Neuronal stem cell (in vitro differentiated cells): Measurements from ENCODE around the gene RGS7BP.

Experiments
- DNase-seq: peaks from one replicate; pipeline ENCODE4 v3.0.0-alpha.2; 2013; ENCODE audit warnings: low spot score
- H2AFZ ChIP-seq: one replicate; pipeline ENCODE4 v1.6.1; 2013; ENCODE audit warnings: mild to moderate bottlenecking, low read length, inconsistent platforms
- H2AK5ac ChIP-seq: 2 replicates; pipeline ENCODE4 v1.6.1; 2013; ENCODE audit warnings: low read depth, mild to moderate bottlenecking, inconsistent platforms, low read length, moderate library complexity, mixed read lengths
- H2BK120ac ChIP-seq: 2 replicates; pipeline ENCODE4 v1.6.1; 2013; ENCODE audit warnings: low read depth, mild to moderate bottlenecking, inconsistent platforms, low read length, moderate library complexity, mixed read lengths
- H2BK12ac ChIP-seq: one replicate; pipeline ENCODE4 v1.6.1; 2013; ENCODE audit warnings: low read length, inconsistent platforms
- H2BK15ac ChIP-seq: 2 replicates; pipeline ENCODE4 v1.6.1; 2013; ENCODE audit warnings: mild to moderate bottlenecking, low read length, inconsistent platforms, mixed read lengths
- H2BK5ac ChIP-seq: one replicate; pipeline ENCODE4 v1.6.1; 2013; ENCODE audit warnings: inconsistent platforms, mild to moderate bottlenecking, low read length, moderate library complexity
- H3K14ac ChIP-seq: one replicate; pipeline ENCODE4 v1.6.1; 2013; ENCODE audit warnings: low read length, inconsistent platforms
- H3K18ac ChIP-seq: 2 replicates; pipeline ENCODE4 v1.6.1; 2013; ENCODE audit warnings: low read length, inconsistent platforms
- H3K23ac ChIP-seq: 2 replicates; pipeline ENCODE4 v1.6.1; 2013; ENCODE audit warnings: low read depth, mild to moderate bottlenecking, mixed read lengths, low read length, inconsistent platforms; ENCODE audit not compliant: poor library complexity
- H3K27ac ChIP-seq: replicated peaks from 3 replicates; pipeline ENCODE4 v1.5.1; 2013; ENCODE audit warnings: low read length, inconsistent platforms
- H3K27me3 ChIP-seq, 3 experiments: 2 replicates each; pipeline ENCODE4 v1.6.1; 2013; ENCODE audit warnings: low read length in 3 of 3, mild to moderate bottlenecking in 2 of 3, inconsistent platforms in 1 of 3, low read depth in 1 of 3, mixed read lengths in 1 of 3, moderate library complexity in 1 of 3; ENCODE audit not compliant: control insufficient read depth in 3 of 3, insufficient read depth in 3 of 3
- H3K36me3 ChIP-seq, 2 donors: replicated peaks in 1 of 2; 2 replicates each; pipeline ENCODE4 v1.6.1; 2013; ENCODE audit warnings: low read length in 2 of 2; ENCODE audit not compliant: control insufficient read depth in 2 of 2, insufficient read depth in 2 of 2
- H3K4ac ChIP-seq: 2 replicates; pipeline ENCODE4 v1.6.1; 2013; ENCODE audit warnings: inconsistent platforms, mild to moderate bottlenecking, low read length, moderate library complexity
- H3K4me1 ChIP-seq, 2 donors: 1 replicate in 1 of 2; 2 replicates in 1 of 2; pipeline ENCODE4 v1.6.1; 2013; ENCODE audit warnings: low read length in 2 of 2, low read depth in 1 of 2; ENCODE audit not compliant: control insufficient read depth in 2 of 2, insufficient read depth in 1 of 2
- H3K4me2 ChIP-seq: one replicate; pipeline ENCODE4 v1.6.1; 2013; ENCODE audit warnings: mild to moderate bottlenecking, low read length, inconsistent platforms; ENCODE audit not compliant: insufficient read depth, poor library complexity, severe bottlenecking
- H3K4me3 ChIP-seq, 2 donors: 2 replicates each; pipeline ENCODE4 v1.5.1; 2013; ENCODE audit warnings: low read length in 2 of 2, mild to moderate bottlenecking in 2 of 2, inconsistent platforms in 1 of 2, moderate library complexity in 1 of 2
- H3K79me1 ChIP-seq: one replicate; pipeline ENCODE4 v1.6.1; 2013; ENCODE audit warnings: low read depth, mild to moderate bottlenecking, inconsistent platforms, low read length, moderate library complexity
- H3K9ac ChIP-seq: one replicate; pipeline ENCODE4 v1.6.1; 2013; ENCODE audit warnings: mild to moderate bottlenecking, low read depth, low read length, inconsistent platforms; ENCODE audit not compliant: poor library complexity
- H3K9me3 ChIP-seq, 2 donors: replicated peaks in 1 of 2; 2 replicates each; pipeline versions ENCODE3 to v1.6.1; 2013; ENCODE audit warnings: low read length in 2 of 2, mild to moderate bottlenecking in 2 of 2, inconsistent platforms in 1 of 2, low read depth in 1 of 2, mixed read lengths in 1 of 2, moderate library complexity in 1 of 2; ENCODE audit not compliant: control insufficient read depth in 2 of 2, insufficient read depth in 1 of 2
- H4K8ac ChIP-seq: one replicate; pipeline ENCODE4 v1.6.1; 2013; ENCODE audit warnings: low read depth, mild to moderate bottlenecking, inconsistent platforms, low read length, moderate library complexity
- H4K91ac ChIP-seq: one replicate; pipeline ENCODE4 v1.6.1; 2013; ENCODE audit warnings: low read length, low read depth, mild to moderate bottlenecking, inconsistent platforms; ENCODE audit not compliant: poor library complexity
- WGBS, 2 donors: extraction: QIAGEN DNeasy Blood & Tissue Kit; methylation state at CpG; one replicate each; pipeline ENCODE4 v1.1.7; 2013; ENCODE audit warnings: missing lambda C conversion rate in 2 of 2, mixed read lengths in 1 of 2; ENCODE audit not compliant: insufficient read length in 2 of 2, insufficient replicate concordance in 1 of 2; ENCODE audit errors: extremely low coverage in 2 of 2; 5-methylcytosine and 5-hydroxymethylcytosine counted together

RGS7BP gene

DNA sequence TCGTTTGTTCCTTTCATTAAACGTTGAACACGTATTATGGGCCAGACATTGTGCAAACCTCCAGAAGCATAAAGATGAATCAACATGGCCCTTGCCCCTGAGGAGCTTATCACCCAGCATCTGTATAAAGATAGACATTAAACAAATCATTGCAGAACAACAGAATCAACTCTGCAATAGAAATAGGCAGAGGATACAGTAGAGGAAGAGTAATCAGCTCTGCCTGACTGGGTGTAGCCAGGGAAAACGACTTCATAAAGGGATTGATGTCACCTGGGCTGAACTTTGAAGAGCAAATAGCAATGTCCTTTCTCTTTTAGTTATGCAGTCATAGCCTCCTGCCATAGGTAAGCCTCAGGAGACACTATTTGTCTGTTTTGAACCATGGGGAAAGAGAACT, 13.4 kb downstream of the RGS7BP start:
- Histone ChIP-seq H3K79me1 (no peaks in the 10 kb centered on the region), H3K4me1 (no peaks in the 10 kb centered on the region), H2AFZ (no peak overlapping the region), H3K18ac (no peak overlapping the region), H4K8ac (no peak overlapping the region), H3K9ac (no peak overlapping the region), H3K36me3 (no peaks in the 10 kb centered on the region), H2BK5ac (no peak overlapping the region), H3K9me3 (no peaks in the 10 kb centered on the region), H2BK12ac (no peak overlapping the region), H3K4me2 (no peak overlapping the region), H2BK120ac (no peak overlapping the region), H3K14ac (no peak overlapping the region), H3K4ac (no peak overlapping the region), H3K27me3 (no peaks in the 10 kb centered on the region), H3K4me3 (no peak overlapping the region), H3K23ac (no peak overlapping the region), H3K27ac (no peak overlapping the region), H2BK15ac (no peak overlapping the region), H4K91ac (no peak overlapping the region), H2AK5ac (no peak overlapping the region)
- DNase-seq, result no peak
- WGBS, 2 donors, result no CpG with 5 or more reads among the region's 4 CpGs

- no peak for DNase-seq
- no peak overlapping the region for H3K4me3 ChIP-seq
- H3K4ac ChIP-seq, result no peak overlapping the region
- no peaks in the 10 kb centered on the region for H3K36me3 ChIP-seq
- H3K27me3 ChIP-seq, result no peaks in the 10 kb centered on the region
- H2AFZ ChIP-seq, result no peak overlapping the region
- WGBS, 2 donors, result no CpG with 5 or more reads among the region's 3 CpGs
- no peak overlapping the region for H3K27ac ChIP-seq
- no peak overlapping the region for H2AK5ac ChIP-seq
- no peaks in the 10 kb centered on the region for H3K9me3 ChIP-seq
- H2BK15ac ChIP-seq, result no peak overlapping the region
- H3K9ac ChIP-seq, result no peak overlapping the region
- no peak overlapping the region for H3K23ac ChIP-seq
- H4K91ac ChIP-seq, result no peak overlapping the region
- H2BK120ac ChIP-seq, result no peak overlapping the region
- no peak overlapping the region for H2BK12ac ChIP-seq
- H3K79me1 ChIP-seq, result no peaks in the 10 kb centered on the region
- H3K14ac ChIP-seq, result no peak overlapping the region
- no peak overlapping the region for H3K4me2 ChIP-seq
- H2BK5ac ChIP-seq, result no peak overlapping the region
- no peak overlapping the region for H4K8ac ChIP-seq
- H3K18ac ChIP-seq, result no peak overlapping the region
- H3K4me1 ChIP-seq, result no peaks in the 10 kb centered on the region
Measured at GRCh38 chr5:64526734-64527439, 21.1 kb downstream of the RGS7BP start.

GRCh38 chr5:64530076-64530475, 24.3 kb downstream of the RGS7BP start:
- Histone ChIP-seq H3K18ac (no peak overlapping the region), H3K4me2 (no peak overlapping the region), H4K91ac (no peak overlapping the region), H2AK5ac (no peak overlapping the region), H3K79me1 (no peaks in the 10 kb centered on the region), H3K9ac (no peak overlapping the region), H3K14ac (no peak overlapping the region), H3K27me3 (no peaks in the 10 kb centered on the region), H3K23ac (no peak overlapping the region), H2BK5ac (no peak overlapping the region), H2AFZ (no peak overlapping the region), H3K9me3 (no peaks in the 10 kb centered on the region), H3K4ac (no peak overlapping the region), H3K36me3 (no peaks in the 10 kb centered on the region), H3K27ac (no peak overlapping the region), H2BK12ac (no peak overlapping the region), H3K4me1 (peaks cover 0 to 4% of the 10 kb centered on the region in 2 donors), H4K8ac (no peak overlapping the region), H3K4me3 (no peak overlapping the region), H2BK15ac (no peak overlapping the region), H2BK120ac (no peak overlapping the region)
- no CpG with 5 or more reads among the region's 3 CpGs for WGBS, 2 donors
- no peak for DNase-seq

DNA sequence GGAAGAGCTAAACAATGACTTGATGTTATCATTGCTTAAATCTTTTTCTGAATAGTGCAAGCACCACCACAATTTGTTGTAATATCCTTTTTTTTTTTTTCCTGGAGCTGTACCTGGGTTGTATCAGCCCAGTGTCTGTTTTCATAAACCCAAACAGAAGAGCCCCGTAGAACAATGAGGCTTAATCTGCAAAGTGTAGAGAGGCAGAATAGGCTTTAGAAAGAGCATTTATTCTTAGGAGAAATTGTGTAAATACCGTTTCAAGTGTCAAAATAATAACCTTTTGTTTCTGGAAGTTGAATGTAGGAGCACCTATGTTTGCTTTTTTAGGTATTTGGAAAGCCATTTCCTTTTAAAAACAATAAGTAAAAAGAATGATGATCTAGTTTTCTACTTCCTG, 26.4 kb downstream of the RGS7BP start:
- Histone ChIP-seq H4K91ac (no peak overlapping the region), H3K27ac (no peak overlapping the region), H3K36me3 (no peaks in the 10 kb centered on the region), H3K18ac (no peak overlapping the region), H3K9me3 (no peaks in the 10 kb centered on the region), H3K4me1 (peaks cover 0 to 4% of the 10 kb centered on the region in 2 donors), H4K8ac (no peak overlapping the region), H3K4me2 (no peak overlapping the region), H3K79me1 (no peaks in the 10 kb centered on the region), H3K23ac (no peak overlapping the region), H2BK15ac (no peak overlapping the region), H3K4ac (no peak overlapping the region), H3K14ac (no peak overlapping the region), H2BK12ac (no peak overlapping the region), H2BK120ac (no peak overlapping the region), H2AFZ (no peak overlapping the region), H3K4me3 (no peak overlapping the region), H3K27me3 (no peaks in the 10 kb centered on the region), H2AK5ac (no peak overlapping the region), H3K9ac (no peak overlapping the region), H2BK5ac (no peak overlapping the region)
- no peak for DNase-seq
- no CpG with 5 or more reads among the region's 2 CpGs for WGBS, 2 donors
